HG03139 (cell line): ENCODE measurements around the gene FASTKD2.

ENCODE experiments used
- ATAC-seq: cut with Tn5 transposase; IDR thresholded peaks from one replicate; pipeline ENCODE4 v1.9.1; 2021; ENCODE audit not compliant: unreplicated experiment

FASTKD2 gene

DNA sequence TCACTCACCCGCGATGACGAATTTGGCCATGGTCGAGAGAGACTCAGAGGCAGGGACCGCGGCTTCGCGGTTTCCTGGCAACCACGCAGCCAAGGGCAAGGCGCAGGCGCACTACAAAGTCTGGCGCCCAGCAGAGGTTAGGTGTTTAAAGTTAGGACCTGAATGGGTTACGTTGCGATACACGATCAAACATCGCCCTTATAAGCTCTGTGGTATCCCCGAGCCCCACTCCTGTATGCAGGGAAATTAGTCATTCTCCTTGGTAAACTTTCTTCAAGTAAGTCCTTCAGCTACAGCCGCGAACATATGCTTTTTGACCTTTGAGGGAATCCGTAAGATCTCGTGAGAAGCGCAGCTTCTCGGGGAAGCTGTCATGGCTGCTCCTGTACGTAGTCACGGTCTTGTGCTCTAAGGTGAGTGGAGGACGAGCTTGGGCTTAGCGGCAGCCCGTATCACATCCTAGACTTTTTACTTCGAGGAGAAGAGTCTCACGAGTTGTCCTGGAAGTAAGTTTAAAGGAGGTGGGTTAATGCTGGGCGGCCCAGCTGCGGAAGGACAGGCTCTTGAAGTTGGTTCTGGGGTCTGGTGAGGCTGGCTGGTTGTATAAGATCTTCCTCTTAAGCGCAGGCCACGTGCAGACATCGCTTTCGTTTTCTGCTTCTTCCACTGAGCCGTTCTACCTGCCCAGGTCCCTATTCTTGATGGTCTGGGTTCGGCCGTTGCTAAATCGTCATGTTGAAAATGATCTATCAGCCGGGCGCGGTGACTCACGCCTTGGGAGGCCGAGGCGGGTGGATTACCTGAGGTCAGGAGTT lies at the start of gene FASTKD2, which contains the start of gene MDH1B:
Gene FASTKD2, plus strand, starts transcription at position 365 of the 815 bp plus-strand sequence. CDS start 1,088 bp downstream, outside the sequence.
Gene MDH1B, minus strand, starts transcription at position 87 of the 815 bp plus-strand sequence. Its CDS starts 57 bp downstream, at position 30.
- peak; percentile 90 for ATAC-seq

DNA sequence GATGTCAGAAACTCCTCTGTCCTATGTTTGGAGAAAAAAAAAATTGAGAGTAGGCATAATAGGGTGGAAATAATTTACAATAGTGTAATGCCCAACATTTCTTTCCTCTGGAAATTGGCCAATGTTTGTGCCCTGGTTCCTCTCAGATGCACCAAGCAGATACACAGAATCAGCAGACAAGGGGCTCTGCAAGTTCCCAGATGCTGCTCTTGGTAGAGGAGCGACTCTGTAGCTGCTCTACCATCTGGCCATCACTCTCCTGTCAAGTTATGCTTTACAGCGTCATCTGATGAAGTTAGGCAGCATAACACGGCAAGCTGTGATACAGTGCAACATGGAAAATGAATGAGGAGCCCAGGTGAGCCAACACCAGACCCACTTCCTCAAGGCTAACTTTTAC lies 48.8 kb upstream of the FASTKD2 start:
- ATAC-seq, result no peak

DNA sequence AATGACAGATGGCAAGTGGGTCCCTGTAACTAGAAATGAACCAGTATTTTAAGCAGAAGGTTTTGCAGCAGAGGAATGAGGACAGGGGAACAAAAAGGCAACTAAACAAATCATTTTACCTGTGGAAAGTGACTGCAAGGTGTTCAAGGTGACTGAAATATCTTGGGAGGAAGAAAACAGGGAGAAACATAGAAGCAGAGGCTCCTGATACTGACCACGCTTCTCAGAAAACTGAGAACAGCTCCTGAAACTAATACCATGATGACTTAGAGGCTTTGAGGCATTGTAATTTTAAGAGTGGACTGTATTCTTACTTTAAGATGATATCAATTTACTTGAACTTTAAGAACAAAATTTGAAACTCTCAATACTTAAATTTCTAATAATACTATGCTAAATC lies 47.1 kb upstream of the FASTKD2 start, which contains the start of gene DYTN:
Gene DYTN, minus strand, starts transcription at position 101 of the 400 bp plus-strand sequence. CDS start 117 bp downstream, outside the sequence.
- ATAC-seq, result no peak

DNA sequence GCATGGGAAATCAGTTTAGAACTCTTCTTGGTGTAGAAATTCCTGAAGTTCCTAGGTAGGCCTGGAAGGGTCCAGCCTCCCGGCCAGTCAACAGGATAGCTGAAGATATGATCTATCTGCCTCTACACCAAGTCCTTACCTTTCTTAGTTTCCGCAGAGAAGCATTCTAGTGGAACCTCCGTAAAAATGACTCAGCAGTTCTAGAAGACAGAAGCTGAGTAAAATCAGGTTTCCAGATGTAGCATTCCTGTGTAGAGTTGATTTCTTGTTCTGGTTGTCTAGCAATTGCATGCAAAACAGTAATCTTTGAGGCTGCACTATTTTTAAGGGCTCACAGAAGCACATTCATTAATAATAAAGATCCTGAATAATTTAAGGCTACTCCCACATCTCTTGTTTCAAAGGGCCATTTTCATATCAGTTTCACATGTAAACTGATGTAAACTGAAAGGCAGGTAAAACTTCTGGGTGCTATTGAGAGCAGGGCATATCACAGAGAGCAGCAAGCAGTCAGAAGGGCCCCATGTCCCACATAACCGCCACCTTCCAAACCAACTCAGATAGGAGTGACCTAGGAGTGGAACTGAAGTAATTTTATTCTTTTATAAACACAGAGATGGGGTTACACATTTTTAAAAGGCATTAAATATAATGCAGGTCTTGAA lies 44.0 kb upstream of the FASTKD2 start:
- peak; percentile 79 for ATAC-seq

DNA sequence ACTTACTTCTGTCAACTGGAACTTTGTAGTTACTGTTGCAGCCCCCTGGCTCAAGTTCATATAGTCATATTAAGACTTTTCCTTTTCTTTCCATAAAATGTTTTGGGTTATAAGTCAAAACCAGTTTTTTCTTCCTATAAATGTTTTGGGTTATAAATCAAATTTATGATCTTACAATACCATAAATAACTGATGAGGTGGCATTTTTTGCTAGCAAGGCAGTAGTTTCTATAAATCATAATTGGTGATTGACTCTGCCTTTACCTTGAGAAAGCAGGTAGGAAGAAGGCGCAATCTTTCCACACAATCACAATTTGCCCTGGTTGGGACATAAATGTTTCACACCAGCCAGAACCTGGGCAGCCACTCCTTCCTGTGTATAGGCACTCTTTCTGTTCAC lies 42.1 kb upstream of the FASTKD2 start:
- no peak for ATAC-seq

DNA sequence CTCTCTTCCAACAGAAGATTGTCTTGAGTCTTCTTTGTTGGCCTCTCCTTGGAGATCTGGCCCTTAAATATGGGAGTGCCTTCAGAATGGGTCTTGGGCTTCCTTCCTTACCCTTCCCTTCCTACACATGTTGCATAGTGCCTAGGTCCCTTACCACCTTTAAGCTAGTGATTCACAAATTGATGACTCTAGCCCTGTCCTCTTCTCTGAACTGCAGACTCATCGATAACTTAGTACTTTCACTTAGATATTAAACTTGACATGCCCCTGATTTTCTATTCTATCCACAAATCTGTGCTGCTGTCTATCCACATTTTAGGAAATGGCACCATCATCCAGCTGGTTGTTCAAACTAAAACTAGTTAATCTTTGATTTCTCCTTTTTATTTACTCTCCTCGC lies 38.1 kb upstream of the FASTKD2 start:
- no peak for ATAC-seq

DNA sequence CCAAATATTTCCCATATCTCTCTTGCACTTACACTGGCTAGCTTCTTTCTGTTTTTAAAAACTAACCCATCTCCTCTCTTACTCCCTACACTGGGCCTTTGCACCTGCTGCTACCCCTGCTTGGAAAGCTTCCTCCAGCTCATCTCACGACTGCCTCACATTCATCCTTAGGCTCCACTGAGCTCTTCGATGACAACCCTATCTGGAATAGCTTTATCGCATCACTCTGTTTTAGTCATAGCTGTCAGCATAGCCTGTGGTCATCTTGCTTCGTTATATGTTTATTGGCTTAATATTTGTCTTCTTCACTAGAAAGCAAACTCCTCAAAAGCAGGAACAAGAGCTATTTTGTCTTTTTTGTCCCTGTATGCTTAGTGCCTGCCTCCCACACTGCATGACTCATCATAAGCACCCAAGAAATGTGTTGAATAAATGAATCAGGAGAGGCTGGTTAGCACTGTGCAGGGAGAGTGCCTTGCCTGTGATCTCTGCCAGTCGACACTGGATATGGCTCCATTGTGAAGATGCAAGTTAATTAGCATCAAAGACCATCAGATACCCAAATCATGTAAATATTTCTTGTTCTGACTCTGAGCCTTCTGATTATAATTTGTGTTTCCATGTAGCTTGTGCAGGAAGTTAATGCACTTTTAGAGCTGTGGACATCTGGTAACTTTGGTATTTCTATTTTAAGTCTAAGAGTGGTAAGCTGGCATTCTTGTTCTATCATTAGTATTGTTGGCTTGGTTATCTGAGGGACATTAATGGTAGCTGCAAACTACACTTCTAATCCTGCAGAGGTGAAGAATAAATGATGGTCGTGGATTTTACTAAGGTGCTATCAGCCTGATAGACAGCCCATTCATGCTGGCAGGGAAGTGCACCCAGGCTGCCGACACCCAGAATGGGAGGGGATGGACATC lies 36.9 kb upstream of the FASTKD2 start:
- no peak for ATAC-seq

DNA sequence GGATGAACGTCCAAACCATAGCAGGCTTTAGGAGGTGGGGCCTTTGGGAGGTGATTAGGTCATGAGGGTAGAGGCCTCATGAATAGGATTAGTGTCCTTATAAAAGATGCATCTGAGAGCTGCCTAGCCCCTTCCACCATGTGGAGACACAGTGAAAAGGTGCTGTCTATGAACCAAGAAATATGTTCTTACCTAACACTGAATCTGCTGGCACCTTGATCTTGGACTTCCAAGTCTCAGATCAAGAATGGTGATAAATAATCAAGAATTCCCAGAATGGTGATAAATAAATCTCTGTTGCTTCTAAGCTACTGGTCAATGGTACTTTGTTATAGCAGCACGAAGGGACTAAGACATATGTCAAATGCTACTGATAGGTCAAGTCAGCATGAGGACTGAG lies 32.1 kb upstream of the FASTKD2 start:
- no peak for ATAC-seq

DNA sequence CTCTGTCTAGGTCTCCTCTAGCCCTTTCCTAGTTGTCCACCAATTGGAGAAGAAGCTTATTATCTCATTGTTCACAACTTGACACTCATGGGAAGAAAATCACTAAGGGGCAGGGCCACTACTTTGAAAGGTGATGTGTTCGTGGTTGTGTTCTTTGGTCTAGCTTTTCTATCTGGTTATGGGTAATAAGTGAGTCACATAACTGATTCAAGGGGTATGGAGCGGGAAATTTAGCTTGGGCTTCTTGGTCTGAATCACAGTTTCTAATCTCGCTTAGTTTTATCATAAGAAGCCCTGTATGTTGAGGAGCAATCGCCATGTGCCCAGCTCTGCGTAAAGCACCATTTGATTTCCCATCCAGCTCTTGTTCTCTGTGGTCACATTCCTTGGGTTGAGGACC lies 28.5 kb upstream of the FASTKD2 start:
- ATAC-seq, result no peak

DNA sequence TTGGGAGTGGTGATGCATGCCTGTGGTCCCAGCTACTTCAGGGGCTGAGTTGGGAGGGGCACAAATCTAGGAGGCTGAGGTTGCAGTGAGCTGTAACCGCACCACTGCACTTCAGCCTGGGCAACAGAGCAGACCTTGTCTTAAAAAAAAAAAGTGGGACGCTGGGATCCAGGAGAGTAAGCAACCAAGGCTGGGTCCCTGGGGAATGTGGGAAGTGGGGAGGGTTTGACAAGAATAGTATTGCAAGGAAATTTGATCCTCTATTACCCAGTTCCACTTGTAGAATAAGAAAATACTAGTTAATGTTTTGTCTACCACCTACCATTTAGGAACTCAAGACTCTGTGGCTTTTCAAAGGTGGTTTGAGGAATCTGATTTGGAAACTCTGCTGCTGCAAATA lies 26.1 kb upstream of the FASTKD2 start:
- no peak for ATAC-seq

DNA sequence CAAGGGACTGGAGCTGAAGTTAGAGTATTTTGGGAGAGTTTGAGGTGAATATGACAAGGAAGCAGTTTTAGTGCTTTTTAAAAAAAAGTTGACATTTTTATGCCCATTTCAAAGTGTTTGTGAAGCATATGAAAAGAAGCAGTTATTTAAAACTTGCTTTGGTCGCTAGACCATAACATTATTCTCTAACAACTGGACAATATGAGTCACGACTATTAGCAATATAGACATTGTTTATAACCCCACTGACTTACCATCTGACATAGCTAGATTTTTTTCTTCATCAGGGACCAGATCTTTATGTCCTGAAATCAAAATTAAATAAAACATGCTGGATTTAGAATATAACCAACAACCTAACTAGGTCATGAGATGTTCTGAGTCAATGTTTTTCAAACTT lies 24.6 kb upstream of the FASTKD2 start:
- no peak for ATAC-seq

DNA sequence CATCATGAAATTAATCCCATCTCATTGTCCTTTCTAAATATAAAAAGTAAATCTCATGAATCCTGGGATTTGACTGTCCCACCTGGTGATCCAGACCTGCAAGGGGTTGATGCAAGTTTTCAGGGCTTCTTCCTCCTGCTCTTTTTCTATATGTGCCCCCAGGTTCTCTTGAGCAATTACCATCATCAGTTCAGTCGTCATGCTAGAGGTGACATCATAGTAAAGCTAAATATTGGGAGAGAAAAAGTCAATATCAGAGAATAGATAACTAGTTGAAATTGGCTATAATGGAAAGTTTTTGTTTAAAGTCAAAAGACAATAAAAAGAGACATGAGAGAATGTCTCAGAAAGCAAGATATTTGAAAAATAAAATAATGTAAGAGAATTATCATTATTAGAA lies 8.6 kb upstream of the FASTKD2 start:
- ATAC-seq, result no peak

DNA sequence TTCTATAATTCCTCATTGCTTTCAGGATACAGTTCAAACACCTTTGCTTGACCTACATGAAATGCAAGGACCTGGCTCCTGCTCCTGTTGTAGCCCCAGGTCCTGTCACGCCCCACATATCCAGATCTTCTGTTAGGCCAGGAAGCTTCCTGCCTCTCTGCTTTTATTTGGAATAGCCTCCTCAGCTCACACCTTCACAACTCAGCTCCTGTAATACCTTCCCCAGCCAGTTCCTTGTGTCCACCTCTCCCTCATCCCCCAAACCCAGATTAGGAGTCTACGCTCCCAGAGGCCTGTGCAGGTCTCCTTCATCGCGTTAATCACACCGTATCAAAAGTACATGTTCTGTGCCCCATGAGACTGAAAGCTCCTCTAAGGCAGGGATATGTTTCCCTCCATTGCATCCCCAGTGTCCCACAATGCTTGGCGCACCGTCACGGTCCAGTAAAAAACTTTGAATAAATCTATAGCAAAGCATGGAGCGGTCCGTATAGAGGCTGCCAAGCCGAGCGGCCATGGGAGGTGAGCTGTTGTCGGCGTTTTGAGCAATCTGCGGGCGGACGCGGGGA lies 649 bp upstream of the FASTKD2 start:
- ATAC-seq, result no peak

DNA sequence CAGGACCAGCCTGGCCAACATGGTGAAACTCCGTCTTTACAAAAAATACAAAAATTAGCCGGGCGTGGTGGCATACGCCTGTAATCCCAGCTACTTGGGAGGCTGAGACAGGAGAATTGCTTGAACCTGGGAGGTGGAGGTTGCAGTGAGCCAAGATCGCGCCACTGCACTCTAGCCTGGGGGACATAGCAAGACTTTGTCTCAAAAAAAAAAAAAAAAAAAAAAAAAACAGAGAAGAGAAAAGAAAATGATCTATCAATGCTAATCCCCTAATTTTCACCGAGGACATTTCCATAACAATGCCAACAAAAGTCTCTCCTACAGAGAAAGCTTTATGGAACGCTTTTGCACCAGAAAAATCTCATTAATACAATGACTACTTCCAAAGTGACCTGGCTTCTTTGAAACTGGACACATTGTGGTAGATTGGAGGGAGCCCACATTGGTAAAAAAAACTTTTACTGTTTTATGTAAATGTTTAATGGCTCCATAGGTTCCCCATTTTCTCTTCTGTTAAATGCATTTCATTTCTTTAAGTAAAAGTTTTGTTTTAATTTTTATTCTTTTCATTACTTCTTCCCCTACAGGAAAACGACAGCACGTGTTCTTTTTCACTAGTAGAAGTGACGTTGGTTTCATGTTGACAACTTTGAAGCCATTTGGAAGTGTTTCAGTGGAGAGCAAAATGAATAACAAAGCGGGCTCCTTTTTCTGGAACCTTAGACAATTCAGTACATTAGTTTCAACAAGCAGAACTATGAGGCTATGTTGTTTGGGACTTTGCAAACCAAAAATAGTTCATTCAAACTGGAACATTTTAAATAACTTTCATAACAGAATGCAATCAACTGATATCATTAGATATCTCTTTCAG lies 888 bp downstream of the FASTKD2 start:
- ATAC-seq, result no peak

DNA sequence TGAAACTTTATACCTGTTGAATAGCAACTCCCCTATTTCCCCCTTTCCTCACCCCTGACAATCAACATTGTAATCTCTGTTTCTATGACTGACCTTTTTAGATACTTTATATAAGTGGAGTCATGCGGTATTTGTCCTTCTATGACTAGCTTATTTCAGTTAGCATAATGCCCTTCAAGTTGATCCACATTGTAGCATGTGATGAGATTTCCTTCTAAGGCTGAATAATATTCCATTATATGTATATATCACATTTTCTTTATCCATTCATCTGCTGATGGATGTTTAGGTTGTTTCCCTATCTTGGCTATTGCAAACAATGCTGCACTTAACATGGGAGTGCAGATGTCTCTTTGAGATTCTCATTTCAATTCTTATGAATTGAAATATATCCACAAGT lies 9.5 kb downstream of the FASTKD2 start:
- no peak for ATAC-seq

DNA sequence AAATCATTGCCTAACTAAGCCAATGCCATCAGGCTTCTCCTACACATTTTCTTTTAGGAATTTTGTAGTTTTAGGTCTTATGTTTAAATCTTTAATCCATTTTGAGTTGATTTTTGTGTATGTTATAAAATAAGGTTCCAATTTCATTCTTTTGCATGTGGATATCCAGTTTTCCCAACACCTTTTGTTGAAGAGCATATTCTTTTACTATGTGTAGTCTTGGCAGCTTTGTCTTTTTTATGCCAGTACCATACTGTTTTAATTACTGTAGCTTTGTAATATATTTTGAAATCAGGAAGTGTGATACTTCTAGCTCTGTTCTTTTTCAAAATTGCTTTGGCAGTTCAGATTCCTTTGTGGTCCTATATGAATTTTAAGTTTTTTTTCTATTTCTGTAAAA lies 11.0 kb downstream of the FASTKD2 start:
- no peak for ATAC-seq

DNA sequence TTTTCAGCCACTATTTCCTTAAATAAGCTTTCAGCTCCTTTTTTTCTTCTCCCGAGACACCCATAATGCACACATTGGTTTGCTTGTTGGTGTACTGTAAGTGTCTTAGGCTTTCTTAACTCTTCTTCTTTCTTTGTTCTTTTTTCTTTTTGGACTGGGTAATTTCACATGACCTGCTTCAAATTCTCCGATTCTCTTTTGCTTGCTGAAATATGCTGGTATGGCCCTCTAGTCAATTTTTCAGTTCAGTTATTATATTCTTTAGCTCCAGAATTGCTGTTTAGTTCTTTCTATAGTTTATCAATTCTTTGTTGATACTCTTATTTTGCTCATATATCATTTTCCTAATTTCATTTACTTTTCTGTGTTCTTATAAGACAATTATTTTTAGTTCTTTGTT lies 15.3 kb downstream of the FASTKD2 start:
- ATAC-seq, result no peak

DNA sequence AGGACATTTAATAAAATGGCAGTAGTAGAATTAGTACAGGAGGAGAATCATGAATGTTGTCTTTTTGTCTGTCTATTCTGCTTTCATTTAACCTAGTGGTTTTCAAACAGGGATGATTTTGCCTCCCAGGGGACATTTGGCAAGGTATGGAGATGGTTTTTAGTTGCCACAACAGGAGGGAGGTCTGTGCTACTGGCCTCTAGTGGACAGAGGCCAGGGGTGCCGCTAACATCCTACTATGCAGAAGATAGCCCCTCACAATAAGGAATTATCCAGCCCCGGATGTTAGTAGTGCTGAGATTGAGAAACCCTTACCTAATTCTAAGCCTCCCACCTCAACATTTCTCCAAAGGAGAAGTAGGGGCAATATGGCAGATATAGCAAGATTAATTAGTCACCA lies 18.3 kb downstream of the FASTKD2 start:
- ATAC-seq, result no peak

DNA sequence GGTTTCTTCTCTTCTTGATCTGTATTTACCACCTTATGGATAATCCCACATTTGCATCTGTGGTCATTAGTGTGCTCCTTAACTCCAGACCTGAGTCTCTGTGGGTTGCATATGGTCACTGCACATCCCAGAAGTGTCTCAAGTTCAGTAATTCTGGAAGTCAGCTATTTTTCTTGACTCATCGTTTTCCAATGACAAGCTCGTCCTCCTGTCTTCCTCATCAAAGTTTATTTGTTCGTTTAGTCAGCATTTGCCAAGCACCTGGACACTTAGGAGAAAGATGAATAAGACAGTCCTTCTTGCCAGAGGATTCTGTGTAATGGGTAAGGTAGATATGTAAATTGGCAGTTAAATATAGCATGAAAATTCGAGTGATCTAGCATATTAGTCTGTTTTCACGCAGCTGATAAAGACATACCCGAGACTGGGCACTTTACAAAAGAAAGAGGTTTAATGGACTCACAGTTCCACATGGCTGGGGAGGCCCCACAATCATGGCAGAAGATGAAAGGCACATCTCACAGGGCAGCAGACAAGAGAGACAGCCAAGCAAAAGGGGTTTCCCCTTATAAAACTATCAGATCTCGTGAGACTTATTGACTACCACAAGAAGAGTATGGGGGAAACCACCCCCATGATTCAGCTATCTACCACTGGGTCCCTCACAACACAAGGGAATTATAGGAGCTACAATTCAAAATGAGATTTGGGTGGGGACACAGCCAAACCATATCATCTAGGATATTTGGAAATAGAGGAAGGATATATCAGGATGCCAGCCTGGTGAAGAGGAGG lies 19.4 kb downstream of the FASTKD2 start:
- ATAC-seq, result no peak
